IMR-90 (cell line): ENCODE results near the gene ADSS1. TPM values are rescaled to one million over a fixed set of nuclear protein-coding genes. Genes with fewer than 3 reads are reported as not detected.

Source experiments
- ATAC-seq: fragments of 200-7000 bp; cut with Tn5 transposase; 2 replicates; pipeline ENCODE4 v1.9.1; 2020; ENCODE audit warnings: low read depth, mild to moderate bottlenecking, moderate library complexity
- BruUV-seq: library from RNA; stranded (reverse); fragments of 400-500 nt; replicated peaks from 2 replicates; lab custom pipeline; 2021; lab: Mats Ljungman, UMichigan
- CTCF ChIA-PET: fragments of 300-600 bp; formaldehyde crosslinking; extraction: SDS; loops from one replicate; lab custom pipeline; 2021; ENCODE audit warnings: antibody characterized with exemption; lab: Yijun Ruan, JAX
- POLR2A ChIA-PET: fragments of 300-600 bp; sonication (Branson Sonifier 250); formaldehyde crosslinking; loops from one replicate; lab custom pipeline; 2022; ENCODE audit warnings: antibody characterized with exemption; ENCODE audit not compliant: unreplicated experiment; lab: Charles Lee
- DNase-seq: peaks from one replicate; pipeline ENCODE4 v3.0.0; 2013
- H2AFZ ChIP-seq: replicated peaks from 2 replicates; pipeline ENCODE3; 2013; ENCODE audit warnings: low read length, mild to moderate bottlenecking; ENCODE audit not compliant: poor library complexity
- H2AK5ac ChIP-seq: 2 replicates; pipeline ENCODE4 v1.6.1; 2013; ENCODE audit warnings: low read depth, low read length, inconsistent platforms
- H2AK9ac ChIP-seq: replicated peaks from 2 replicates; pipeline ENCODE3; 2013; ENCODE audit warnings: mild to moderate bottlenecking, low read depth, low read length, moderate library complexity; ENCODE audit not compliant: poor library complexity
- H2BK120ac ChIP-seq: 2 replicates; pipeline ENCODE4 v1.6.1; 2013; ENCODE audit warnings: low read depth, low read length, inconsistent platforms
- H2BK15ac ChIP-seq: 3 replicates; pipeline ENCODE4 v1.6.1; 2013; ENCODE audit warnings: low read depth, low read length, inconsistent platforms
- H2BK20ac ChIP-seq: 2 replicates; pipeline ENCODE4 v1.6.1; 2013; ENCODE audit warnings: low read depth, mild to moderate bottlenecking, inconsistent platforms, low read length, moderate library complexity
- H2BK5ac ChIP-seq: 2 replicates; pipeline ENCODE4 v1.6.1; 2013; ENCODE audit warnings: mild to moderate bottlenecking, low read depth, low read length, inconsistent platforms; ENCODE audit not compliant: poor library complexity, severe bottlenecking
- H3K14ac ChIP-seq: replicated peaks from 2 replicates; pipeline ENCODE4 v1.6.1; 2013; ENCODE audit warnings: low read depth, low read length, inconsistent platforms
- H3K18ac ChIP-seq: 2 replicates; pipeline ENCODE4 v1.6.1; 2013; ENCODE audit warnings: low read depth, low read length, control low read depth
- H3K23ac ChIP-seq: 2 replicates; pipeline ENCODE4 v1.6.1; 2013; ENCODE audit warnings: low read depth, low read length, inconsistent platforms
- H3K27ac ChIP-seq: 2 replicates; pipeline ENCODE4 v1.5.1; 2013; ENCODE audit warnings: mild to moderate bottlenecking, control low read depth, low read length; ENCODE audit not compliant: insufficient read depth
- H3K27me3 ChIP-seq: 2 replicates; pipeline ENCODE4 v1.6.1; 2013; ENCODE audit warnings: low read length; ENCODE audit not compliant: control insufficient read depth, insufficient read depth
- H3K36me3 ChIP-seq: 2 replicates; pipeline ENCODE4 v1.6.1; 2013; ENCODE audit warnings: low read length, mixed read lengths; ENCODE audit not compliant: control insufficient read depth, insufficient read depth
- H3K4ac ChIP-seq: 2 replicates; pipeline ENCODE4 v1.6.1; 2013; ENCODE audit warnings: low read depth, low read length, inconsistent platforms
- H3K4me1 ChIP-seq: 2 replicates; pipeline ENCODE4 v1.6.1; 2013; ENCODE audit warnings: low read length, mixed read lengths; ENCODE audit not compliant: control insufficient read depth, insufficient read depth
- H3K4me2 ChIP-seq: 2 replicates; pipeline ENCODE4 v1.6.1; 2013; ENCODE audit warnings: low read depth, mild to moderate bottlenecking, control low read depth, low read length, moderate library complexity
- H3K4me3 ChIP-seq: 2 replicates; pipeline ENCODE4 v1.5.1; 2013; ENCODE audit warnings: low read depth, mild to moderate bottlenecking, control low read depth, low read length, moderate library complexity; ENCODE audit not compliant: insufficient read depth
- H3K56ac ChIP-seq: 2 replicates; pipeline ENCODE4 v1.6.1; 2013; ENCODE audit warnings: low read length, inconsistent platforms; ENCODE audit not compliant: insufficient read depth; ENCODE audit errors: extremely low read depth
- H3K79me1 ChIP-seq, 2 experiments: 2 replicates each; pipeline ENCODE4 v1.6.1; 2013; ENCODE audit warnings: low read length in 2 of 2, inconsistent platforms in 1 of 2, low read depth in 1 of 2
- H3K9ac ChIP-seq: 2 replicates; pipeline ENCODE4 v1.6.1; 2013; ENCODE audit warnings: low read depth, low read length, control low read depth
- H3K9me1 ChIP-seq: 2 replicates; pipeline ENCODE4 v1.6.1; 2013; ENCODE audit warnings: low read length, inconsistent platforms; ENCODE audit not compliant: insufficient read depth
- H3K9me3 ChIP-seq: 2 replicates; pipeline ENCODE4 v1.6.1; 2013; ENCODE audit warnings: low read length; ENCODE audit not compliant: control insufficient read depth, insufficient read depth
- H4K20me1 ChIP-seq: 2 replicates; pipeline ENCODE4 v1.6.1; 2013; ENCODE audit warnings: low read length, inconsistent platforms; ENCODE audit not compliant: insufficient read depth
- H4K5ac ChIP-seq: 2 replicates; pipeline ENCODE4 v1.6.1; 2013; ENCODE audit warnings: mild to moderate bottlenecking, low read depth, low read length, control low read depth
- H4K8ac ChIP-seq, 2 experiments: 2 replicates each; pipeline ENCODE4 v1.6.1; 2013; ENCODE audit warnings: low read depth in 2 of 2, low read length in 2 of 2, control low read depth in 1 of 2, inconsistent platforms in 1 of 2
- H4K91ac ChIP-seq: 2 replicates; pipeline ENCODE4 v1.6.1; 2013; ENCODE audit warnings: low read depth, low read length, inconsistent platforms; ENCODE audit not compliant: insufficient read depth
- BHLHE40 ChIP-seq: fragments of 150-350 bp; IDR thresholded peaks from 2 replicates; pipeline ENCODE4 v1.6.1; 2016; ENCODE audit warnings: mild to moderate bottlenecking, low read depth, low read length
- MXI1 ChIP-seq: IDR thresholded peaks from 2 replicates; pipeline ENCODE4 v1.6.1; 2012; ENCODE audit warnings: low read depth, mild to moderate bottlenecking, low read length, moderate library complexity, borderline replicate concordance
- RAD21 ChIP-seq: IDR thresholded peaks from 2 replicates; pipeline ENCODE4 v1.6.1; 2012; ENCODE audit warnings: low read length, improper control_type of control experiment
- WGBS, 2 experiments: methylation state at CpG; one replicate each; pipeline versions ENCODE4 v1.1.5 to v1.1.7; 2013; ENCODE audit warnings: missing lambda C conversion rate in 2 of 2; ENCODE audit not compliant: insufficient read length in 1 of 2; ENCODE audit errors: extremely low coverage in 2 of 2; 5-methylcytosine and 5-hydroxymethylcytosine counted together
- dilution Hi-C: fragments of 300-500 bp; cut with HindIII; formaldehyde crosslinking; loops from one replicate; pipeline ENCODE4 v1.14.3; 2018; ENCODE audit warnings: low sequenced_read_pairs; ENCODE audit not compliant: unreplicated experiment
- in situ Hi-C: fragments of 300-500 bp; cut with MboI; formaldehyde crosslinking; loops from 3 replicates; pipeline ENCODE4 v1.14.3; 2019; ENCODE audit warnings: low sequenced_read_pairs, inconsistent platforms, mixed read lengths
- intact Hi-C: fragments of 100-400 bp; cut with micrococcal nuclease; formaldehyde crosslinking; loops from 2 replicates; pipeline ENCODE4 v1.10.0; 2022
- polyA plus RNA-seq, 3 experiments: library from polyadenylated mRNA; depleted of rRNA; stranded (reverse); fragments of >200 nt; gene quantifications; 2 replicates each; pipeline ENCODE4 v1.2.3, GENCODE V29; 2012; ENCODE audit warnings: low replicate concordance in 1 of 3
- total RNA-seq: library from RNA; depleted of rRNA; stranded (reverse); fragments of >200 nt; gene quantifications from 2 replicates; pipeline ENCODE4 v1.2.3, GENCODE V29; 2012

Gene ADSS1
- total and polyA plus RNA-seq, 2 of the 4 experiments (the other 2 are of a cell fraction) = 1.8 to 5.2 TPM

DNA sequence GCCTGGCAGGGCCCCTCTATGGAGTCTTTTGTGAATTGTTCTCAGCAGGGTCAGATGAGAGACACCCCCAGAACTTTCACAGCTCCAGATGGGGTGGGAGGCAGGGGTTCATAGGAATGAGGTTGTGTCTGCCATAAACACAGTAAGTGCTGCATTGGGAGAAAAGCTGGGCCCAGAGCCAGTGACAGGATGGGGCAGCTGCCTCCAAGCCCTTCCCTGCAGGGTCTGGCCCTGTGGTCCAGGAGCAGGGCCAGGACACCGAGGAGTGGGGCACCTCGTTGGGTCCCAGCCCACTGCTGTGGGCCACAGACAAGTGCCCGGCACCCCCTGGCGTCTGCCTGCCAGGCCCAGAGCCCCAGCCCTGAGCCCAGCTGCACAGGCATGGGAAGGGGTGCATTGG is 21.4 kb upstream of the ADSS1 start:
- Histone ChIP-seq H4K8ac (no peak overlapping the region), H4K91ac (no peak overlapping the region), H3K4ac (no peak overlapping the region), H3K4me3 (no peak overlapping the region), H3K56ac (no peak overlapping the region), H4K20me1 (peaks cover 61% of the 10 kb centered on the region), H2AFZ (peak overlapping the region; percentile 51), H3K4me2 (no peak overlapping the region), H2AK9ac (peak overlapping the region; percentile 13), H3K36me3 (peaks cover 54% of the 10 kb centered on the region), H3K4me1 (peaks cover 9% of the 10 kb centered on the region), H2BK120ac (no peak overlapping the region), H3K18ac (no peak overlapping the region), H2BK5ac (no peak overlapping the region), H3K23ac (no peak overlapping the region), H3K79me1 (peaks cover 6 to 62% of the 10 kb centered on the region in 2 experiments), H3K27me3 (no peaks in the 10 kb centered on the region), H3K9me3 (no peaks in the 10 kb centered on the region), H4K5ac (no peak overlapping the region), H3K27ac (no peak overlapping the region), H2AK5ac (no peak overlapping the region), H3K9ac (no peak overlapping the region), H3K9me1 (no peaks in the 10 kb centered on the region), H3K14ac (no peak overlapping the region), H2BK15ac (no peak overlapping the region), H2BK20ac (no peak overlapping the region)
- POLR2A ChIA-PET = no interaction called here
- no TSS peak for BruUV-seq
- no peak for DNase-seq
- in situ Hi-C loops (no loop called here), dilution Hi-C loops (no loop called here), intact Hi-C loops (no loop called here)
- TF ChIP-seq RAD21 = no peak
- no peak for TF ChIP-seq MXI1
- TF ChIP-seq BHLHE40 = no peak
- 60% methylated on average over 1 of the region's 4 CpGs; no CpG with 5 or more reads in 1 of the 2 experiments for WGBS, 2 experiments
- ATAC-seq = no peak
- CTCF ChIA-PET = no interaction called here
